ENCODE results near the gene ACBD6.

Gene ACBD6

DNA sequence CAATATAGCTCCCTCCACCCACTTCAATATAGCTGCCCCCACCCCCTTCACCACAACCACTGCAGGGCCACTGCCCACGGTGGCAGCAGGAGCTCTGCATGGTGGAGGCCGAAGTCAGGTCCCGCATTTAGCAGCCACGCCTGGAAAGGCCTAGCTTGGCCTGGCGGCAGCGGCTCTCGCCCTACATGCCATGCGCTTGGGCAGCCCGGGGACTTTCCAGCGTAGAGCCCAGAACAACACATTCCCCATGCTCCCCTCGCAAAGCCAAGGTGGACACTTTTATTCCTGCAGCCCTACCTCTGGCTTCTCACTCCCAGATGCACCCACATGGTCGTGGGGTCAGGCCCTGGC lies 235.2 kb downstream of the ACBD6 start:
- TF ChIP-seq, protein P1, sequence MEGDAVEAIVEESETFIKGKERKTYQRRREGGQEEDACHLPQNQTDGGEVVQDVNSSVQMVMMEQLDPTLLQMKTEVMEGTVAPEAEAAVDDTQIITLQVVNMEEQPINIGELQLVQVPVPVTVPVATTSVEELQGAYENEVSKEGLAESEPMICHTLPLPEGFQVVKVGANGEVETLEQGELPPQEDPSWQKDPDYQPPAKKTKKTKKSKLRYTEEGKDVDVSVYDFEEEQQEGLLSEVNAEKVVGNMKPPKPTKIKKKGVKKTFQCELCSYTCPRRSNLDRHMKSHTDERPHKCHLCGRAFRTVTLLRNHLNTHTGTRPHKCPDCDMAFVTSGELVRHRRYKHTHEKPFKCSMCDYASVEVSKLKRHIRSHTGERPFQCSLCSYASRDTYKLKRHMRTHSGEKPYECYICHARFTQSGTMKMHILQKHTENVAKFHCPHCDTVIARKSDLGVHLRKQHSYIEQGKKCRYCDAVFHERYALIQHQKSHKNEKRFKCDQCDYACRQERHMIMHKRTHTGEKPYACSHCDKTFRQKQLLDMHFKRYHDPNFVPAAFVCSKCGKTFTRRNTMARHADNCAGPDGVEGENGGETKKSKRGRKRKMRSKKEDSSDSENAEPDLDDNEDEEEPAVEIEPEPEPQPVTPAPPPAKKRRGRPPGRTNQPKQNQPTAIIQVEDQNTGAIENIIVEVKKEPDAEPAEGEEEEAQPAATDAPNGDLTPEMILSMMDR (IDR thresholded peaks at IDR 0.05; ENCODE audit: borderline replicate concordance, insufficient read depth, low read depth, low read length): no peak
- H3K4me3 ChIP-seq (ENCODE audit: low read depth, low read length): no peak overlapping the region

DNA sequence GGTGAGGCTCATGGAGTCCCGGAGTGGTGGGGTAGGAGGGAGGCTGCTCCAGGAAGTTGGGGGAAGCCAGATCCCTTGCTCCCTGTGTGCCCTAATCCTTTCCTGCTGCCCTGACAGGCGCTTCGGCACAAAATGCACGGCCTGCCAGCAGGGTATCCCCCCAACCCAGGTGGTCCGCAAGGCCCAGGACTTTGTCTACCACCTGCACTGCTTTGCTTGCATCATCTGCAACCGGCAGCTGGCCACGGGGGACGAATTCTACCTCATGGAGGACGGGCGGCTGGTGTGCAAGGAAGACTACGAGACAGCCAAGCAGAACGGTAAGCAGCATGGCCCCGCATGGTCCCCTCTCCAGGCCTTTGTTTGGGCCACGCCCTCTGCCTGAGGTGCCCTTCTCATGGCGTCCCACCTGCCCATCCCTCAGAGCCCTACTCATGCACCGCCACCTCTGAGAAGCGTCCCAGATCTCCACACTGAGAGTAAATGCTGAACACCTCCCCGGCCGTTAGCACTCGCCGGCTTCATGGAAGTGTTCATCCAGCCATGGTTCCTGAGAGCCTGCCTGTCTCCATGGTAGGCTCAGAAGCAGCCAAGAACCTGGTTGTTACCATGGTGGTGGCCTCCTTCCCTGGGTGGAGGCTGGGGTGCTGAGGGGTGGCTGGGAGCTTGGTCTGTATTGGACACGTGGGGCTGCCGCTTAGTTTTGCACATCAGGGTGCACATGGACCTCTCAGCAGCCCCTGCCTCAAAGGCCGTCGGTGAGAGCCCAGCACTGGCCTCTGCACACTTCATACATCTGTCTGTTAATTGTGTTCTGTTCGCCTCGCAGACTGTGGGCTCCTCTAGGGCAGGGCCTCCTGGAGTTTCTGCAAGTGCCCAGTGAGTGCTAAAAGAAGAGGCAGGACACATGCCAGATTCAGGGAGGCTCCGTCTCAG lies 235.8 kb downstream of the ACBD6 start:
- no peak overlapping the region for H3K4me3 ChIP-seq (ENCODE audit: low read depth, low read length)
- TF ChIP-seq, protein P1 (IDR thresholded peaks at IDR 0.05; ENCODE audit: borderline replicate concordance, insufficient read depth, low read depth, low read length): no peak

DNA sequence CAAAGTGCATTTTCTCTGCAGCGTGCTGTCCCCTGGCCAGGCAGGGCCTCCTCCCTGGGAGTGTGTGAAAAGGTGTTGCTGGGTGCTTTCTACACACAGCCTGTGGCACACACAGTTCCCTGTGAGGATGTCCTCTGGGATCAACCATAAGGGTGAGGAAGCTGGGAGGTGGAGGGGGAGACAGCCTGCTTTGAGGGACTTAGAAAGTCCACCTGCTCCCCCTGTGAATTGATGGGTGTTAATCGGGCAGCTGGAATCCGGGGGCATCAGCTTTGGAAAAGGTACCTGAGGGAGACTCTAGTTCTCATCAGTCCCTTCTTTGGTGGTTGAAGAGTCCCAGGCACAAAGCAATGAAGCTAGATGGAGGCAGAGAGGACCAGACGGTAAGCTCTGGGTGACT lies 236.5 kb downstream of the ACBD6 start:
- TF ChIP-seq, protein P1 (IDR thresholded peaks at IDR 0.05; ENCODE audit: borderline replicate concordance, insufficient read depth, low read depth, low read length): no peak
- no peak overlapping the region for H3K4me3 ChIP-seq (ENCODE audit: low read depth, low read length)

DNA sequence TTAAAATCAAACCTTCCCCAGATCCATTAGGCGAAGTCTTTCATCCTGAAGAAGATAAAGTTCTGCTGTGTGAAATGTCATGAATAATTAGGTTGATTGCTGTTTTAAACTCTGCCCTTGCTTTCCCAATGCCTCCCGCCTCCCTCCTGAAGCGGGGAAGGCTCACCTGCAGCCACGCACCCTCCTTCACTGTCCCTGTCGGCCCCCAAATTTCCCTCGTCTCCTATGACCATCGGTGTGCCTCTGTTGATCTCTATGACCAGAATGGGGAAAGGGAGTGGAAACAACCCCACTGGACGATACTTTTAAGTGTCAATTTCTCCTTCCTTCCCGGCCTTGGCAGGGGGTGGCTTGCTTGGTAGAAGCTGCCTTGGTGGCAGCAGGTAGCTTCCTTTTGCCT lies 237.2 kb downstream of the ACBD6 start:
- no peak overlapping the region for H3K4me3 ChIP-seq (ENCODE audit: low read depth, low read length)

DNA sequence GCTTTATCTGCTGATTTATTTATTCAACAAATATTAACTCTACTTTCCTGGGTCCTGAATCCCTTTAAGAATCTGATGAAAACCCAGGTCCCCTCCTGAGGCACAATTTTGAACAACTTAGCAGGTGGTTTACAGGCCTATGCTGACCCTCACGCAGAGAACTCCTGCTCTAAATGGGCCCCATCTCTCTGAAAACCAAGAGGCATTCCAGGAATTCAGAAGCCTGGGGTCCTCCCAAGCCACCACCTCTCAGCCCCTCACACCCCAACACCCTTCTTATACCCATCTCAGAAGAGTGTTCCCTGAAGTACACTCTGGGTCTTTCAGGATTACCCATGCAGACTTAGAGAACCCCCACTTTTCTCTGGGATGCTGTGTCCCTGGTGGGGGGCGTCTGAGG lies 237.8 kb downstream of the ACBD6 start:
- TF ChIP-seq, protein P1 (IDR thresholded peaks at IDR 0.05; ENCODE audit: borderline replicate concordance, insufficient read depth, low read depth, low read length): no peak
- H3K4me3 ChIP-seq (ENCODE audit: low read depth, low read length): no peak overlapping the region

More for the DNA sequence above, 237.2 kb downstream of the ACBD6 start:
- TF ChIP-seq, protein P1 (IDR thresholded peaks at IDR 0.05; ENCODE audit: borderline replicate concordance, insufficient read depth, low read depth, low read length): no peak

DNA sequence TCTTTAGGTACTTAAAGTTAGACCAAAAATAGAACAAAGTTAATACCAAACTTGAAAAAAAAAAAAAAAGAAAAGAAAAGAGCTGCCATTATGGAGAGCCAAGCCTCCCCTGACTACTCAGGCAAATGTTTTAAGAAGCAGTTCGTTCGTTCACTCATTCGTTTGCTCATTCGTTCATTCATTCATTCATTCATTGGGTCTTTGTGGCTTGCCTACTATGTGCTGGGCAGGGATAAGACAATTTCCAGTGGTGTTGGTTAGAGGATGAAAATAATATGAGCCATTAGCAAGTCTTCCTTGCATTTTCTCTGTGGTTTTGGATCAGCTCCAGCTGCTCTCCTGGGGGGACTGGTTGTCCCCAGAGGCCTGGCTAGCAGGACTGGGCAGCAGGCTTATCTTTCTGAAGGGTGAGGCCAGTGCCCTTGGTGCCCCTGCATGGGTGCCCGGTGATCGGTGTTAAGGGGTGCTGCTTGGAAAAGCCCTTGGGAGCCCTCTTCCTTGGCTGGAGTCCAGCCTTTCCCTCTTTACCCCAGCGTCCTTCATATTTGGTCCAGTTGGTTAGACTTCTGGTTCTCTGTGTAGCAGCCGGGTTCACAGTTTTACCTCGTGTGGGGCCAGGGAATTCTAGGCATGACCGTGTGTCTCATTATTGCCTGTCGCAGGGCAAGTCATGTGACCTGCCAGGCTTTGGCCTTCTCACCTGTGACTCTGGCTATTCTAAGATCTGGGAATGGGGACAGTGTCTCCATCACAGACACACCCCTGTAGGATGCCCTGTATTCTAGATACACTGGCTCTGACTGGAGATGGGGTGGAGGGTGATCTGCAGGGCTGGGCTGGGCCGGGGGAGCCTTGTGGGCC lies 239.5 kb downstream of the ACBD6 start:
- TF ChIP-seq, protein P1 (IDR thresholded peaks at IDR 0.05; ENCODE audit: borderline replicate concordance, insufficient read depth, low read depth, low read length): no peak
- H3K4me3 ChIP-seq (ENCODE audit: low read depth, low read length): no peak overlapping the region
